GM12891 (cell line): ENCODE data around the gene RAB40AL.

Source experiments
- PAX5 ChIP-seq: IDR thresholded peaks from 2 replicates; pipeline ENCODE4 v1.6.1; 2011; ENCODE audit warnings: low read length, moderate library complexity, mild to moderate bottlenecking; ENCODE audit not compliant: insufficient read depth, severe bottlenecking
- POLR2A ChIP-seq: IDR thresholded peaks from 2 replicates; pipeline ENCODE4 v1.6.1; 2011; ENCODE audit warnings: low read depth, low read length, control low read depth
- POLR2AphosphoS5 ChIP-seq: IDR thresholded peaks from 2 replicates; pipeline ENCODE4 v1.6.1; 2011; ENCODE audit warnings: low read depth, low read length, control low read depth
- POU2F2 ChIP-seq: IDR thresholded peaks from 2 replicates; pipeline ENCODE4 v1.6.1; 2011; ENCODE audit warnings: low read depth, mild to moderate bottlenecking, control low read depth, low read length, moderate library complexity
- SPI1 ChIP-seq: IDR thresholded peaks from 2 replicates; pipeline ENCODE4 v1.6.1; 2011; ENCODE audit warnings: low read depth, low read length, control low read depth
- TAF1 ChIP-seq: IDR thresholded peaks from 2 replicates; pipeline ENCODE4 v1.6.1; 2011; ENCODE audit warnings: low read depth, low read length, control low read depth

DNA sequence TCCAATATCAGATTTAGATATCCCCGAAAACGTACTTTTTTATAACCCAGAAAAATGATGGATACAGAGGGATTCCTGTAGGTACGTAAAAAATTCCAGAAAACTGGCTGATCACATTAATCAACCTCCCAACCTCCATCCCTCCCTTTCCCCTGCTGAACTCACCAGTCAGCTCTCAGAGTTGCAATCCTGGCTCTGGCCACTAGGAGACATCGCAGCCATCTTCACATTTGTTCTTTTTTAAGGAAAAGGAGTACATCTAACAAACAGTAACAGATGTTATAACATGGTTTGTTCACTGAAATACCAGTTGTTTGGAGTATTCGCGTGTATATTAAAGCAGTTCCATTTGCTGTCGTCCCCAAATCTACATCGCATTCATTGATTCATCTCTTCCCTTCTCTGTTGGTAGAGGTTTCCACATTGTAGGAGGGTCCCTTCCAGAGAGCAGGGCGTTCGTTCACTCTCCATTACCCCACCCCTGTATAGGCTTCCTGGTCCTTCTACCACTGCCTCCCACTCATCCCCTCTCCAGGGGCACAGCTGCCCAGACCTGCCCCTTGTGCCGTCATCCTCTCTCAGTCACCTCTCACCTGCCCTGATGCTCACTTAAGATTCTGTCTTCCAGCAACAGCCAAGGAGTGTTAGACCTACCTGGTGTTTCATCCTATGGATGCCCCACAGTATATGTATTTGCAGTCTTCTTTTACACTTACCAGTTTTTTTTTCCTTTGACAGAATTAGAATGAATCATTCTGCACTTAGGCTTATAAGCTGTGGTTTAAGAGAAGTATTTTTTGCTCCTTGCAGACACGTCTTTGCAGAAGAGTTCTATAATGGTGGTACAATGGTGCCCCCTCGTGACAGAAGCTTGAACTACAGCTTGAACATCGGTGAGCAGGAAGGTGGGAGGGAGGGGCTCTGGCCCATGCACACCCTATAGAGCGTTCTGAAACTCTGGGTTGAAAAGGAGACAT, 36.8 kb upstream of the RAB40AL start:
- TF ChIP-seq POLR2AphosphoS5 (no peak), POLR2A (no peak), POU2F2 (no peak), TAF1 (no peak), SPI1 (no peak), PAX5 (no peak)
